DND-41 (cell line): ENCODE results near the gene PNPLA1.

ENCODE experiments used
- ATAC-seq: fragments of 200-7000 bp; cut with Tn5 transposase; 3 replicates; pipeline ENCODE4 v1.9.1; 2021; ENCODE audit warnings: low read depth; ENCODE audit not compliant: insufficient read depth
- DNase-seq: peaks from one replicate; pipeline ENCODE4 v3.0.0-alpha.2; 2020
- H2AFZ ChIP-seq: 2 replicates; pipeline ENCODE4 v1.6.0; 2012; ENCODE audit warnings: low read depth, low read length
- H3K27ac ChIP-seq: 2 replicates; pipeline ENCODE4 v1.5.1; 2012; ENCODE audit warnings: low read length, inconsistent platforms
- H3K27me3 ChIP-seq: fragments of 200-600 bp; sonication (generic); 2 replicates; pipeline ENCODE4 v1.6.0; 2012; ENCODE audit warnings: low read length, mild to moderate bottlenecking, inconsistent platforms; ENCODE audit not compliant: insufficient read depth, poor library complexity
- H3K36me3 ChIP-seq: 2 replicates; pipeline ENCODE4 v1.5.1; 2012; ENCODE audit warnings: low read length, inconsistent platforms; ENCODE audit not compliant: insufficient read depth
- H3K4me1 ChIP-seq: 2 replicates; pipeline ENCODE4 v1.5.1; 2012; ENCODE audit warnings: mild to moderate bottlenecking, low read length; ENCODE audit not compliant: insufficient read depth
- H3K4me2 ChIP-seq: 2 replicates; pipeline ENCODE4 v1.6.0; 2012; ENCODE audit warnings: mild to moderate bottlenecking, moderate library complexity, low read length, inconsistent platforms; ENCODE audit not compliant: insufficient read depth
- H3K4me3 ChIP-seq, 2 experiments: fragments of 200-600 bp in 1 of 2; shearing (Covaris generic) in 1 of 2; 2 replicates each; pipeline ENCODE4 v1.5.1; 2012 to 2016; ENCODE audit warnings: inconsistent platforms in 2 of 2, low read length in 2 of 2, mild to moderate bottlenecking in 2 of 2, low read depth in 1 of 2, moderate library complexity in 1 of 2
- H3K79me2 ChIP-seq: 2 replicates; pipeline ENCODE4 v1.6.0; 2012; ENCODE audit warnings: low read length, inconsistent platforms; ENCODE audit not compliant: insufficient read depth
- H3K9ac ChIP-seq: 2 replicates; pipeline ENCODE4 v1.6.0; 2012; ENCODE audit warnings: low read depth, mild to moderate bottlenecking, inconsistent platforms, low read length, moderate library complexity
- H3K9me3 ChIP-seq: 2 replicates; pipeline ENCODE4 v1.5.1; 2012; ENCODE audit warnings: low read length, moderate library complexity, mild to moderate bottlenecking, inconsistent platforms; ENCODE audit not compliant: insufficient read depth, severe bottlenecking
- H4K20me1 ChIP-seq: 2 replicates; pipeline ENCODE4 v1.6.0; 2012; ENCODE audit warnings: low read length; ENCODE audit not compliant: insufficient read depth
- EZH2 ChIP-seq: IDR thresholded peaks from 3 replicates; pipeline ENCODE4 v1.6.1; 2012; ENCODE audit warnings: borderline replicate concordance, low read depth, mild to moderate bottlenecking, moderate library complexity, low read length, inconsistent platforms; ENCODE audit not compliant: severe bottlenecking
- TF ChIP-seq, protein P1 (sequence below): IDR thresholded peaks from 2 replicates; pipeline ENCODE4 v1.5.1; 2012; ENCODE audit warnings: borderline replicate concordance, low read length, moderate library complexity, mild to moderate bottlenecking; ENCODE audit not compliant: poor library complexity, severe bottlenecking; ENCODE audit errors: extremely low read depth

The PNPLA1 gene

DNA sequence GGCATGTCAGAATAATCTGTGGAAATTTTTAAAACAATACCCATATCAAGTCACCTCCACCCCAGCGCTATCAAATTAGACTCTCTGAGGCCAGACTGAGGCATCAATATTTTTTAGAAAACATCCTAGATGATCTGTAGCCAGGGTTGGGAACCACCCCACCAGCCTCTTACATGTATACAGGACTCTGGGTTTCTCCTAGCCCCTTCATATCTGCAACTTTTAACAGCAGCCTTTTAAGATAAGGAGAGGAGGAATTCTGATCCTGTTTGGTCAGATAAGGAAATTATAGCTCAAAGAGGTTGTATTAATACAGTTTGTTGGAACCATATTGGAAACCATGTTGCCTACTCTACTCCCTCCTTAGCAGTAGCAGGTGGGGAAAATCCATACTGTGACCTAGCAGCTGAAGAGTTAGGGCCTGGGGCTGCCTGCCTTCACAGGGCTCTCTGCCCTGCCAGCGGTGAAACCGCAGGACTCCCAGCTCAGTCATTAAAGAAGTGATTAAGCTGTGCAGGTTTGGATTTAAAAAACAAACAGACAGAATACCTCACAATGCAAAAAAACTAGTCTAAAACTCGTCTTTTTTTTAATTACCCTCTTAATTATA, 43.3 kb upstream of the PNPLA1 start:
- ATAC-seq (no peak), DNase-seq (no peak)
- H3K9me3 ChIP-seq = no peaks in the 10 kb centered on the region
- H2AFZ ChIP-seq = no peak overlapping the region
- no peak overlapping the region for H3K27ac ChIP-seq
- 0 out of 2 replicates have a peak, but pooled peaks cover 3% of the 10 kb centered on the region for H4K20me1 ChIP-seq
- H3K79me2 ChIP-seq = no peaks in the 10 kb centered on the region
- no peaks in the 10 kb centered on the region for H3K4me1 ChIP-seq
- H3K4me3 ChIP-seq = no peak overlapping the region
- H3K27me3 ChIP-seq = no peaks in the 10 kb centered on the region
- H3K36me3 ChIP-seq = peaks cover 93% of the 10 kb centered on the region
- H3K9ac ChIP-seq = no peak overlapping the region
- H3K4me2 ChIP-seq = no peak overlapping the region
- TF ChIP-seq EZH2 = no peak
- TF ChIP-seq, protein P1, sequence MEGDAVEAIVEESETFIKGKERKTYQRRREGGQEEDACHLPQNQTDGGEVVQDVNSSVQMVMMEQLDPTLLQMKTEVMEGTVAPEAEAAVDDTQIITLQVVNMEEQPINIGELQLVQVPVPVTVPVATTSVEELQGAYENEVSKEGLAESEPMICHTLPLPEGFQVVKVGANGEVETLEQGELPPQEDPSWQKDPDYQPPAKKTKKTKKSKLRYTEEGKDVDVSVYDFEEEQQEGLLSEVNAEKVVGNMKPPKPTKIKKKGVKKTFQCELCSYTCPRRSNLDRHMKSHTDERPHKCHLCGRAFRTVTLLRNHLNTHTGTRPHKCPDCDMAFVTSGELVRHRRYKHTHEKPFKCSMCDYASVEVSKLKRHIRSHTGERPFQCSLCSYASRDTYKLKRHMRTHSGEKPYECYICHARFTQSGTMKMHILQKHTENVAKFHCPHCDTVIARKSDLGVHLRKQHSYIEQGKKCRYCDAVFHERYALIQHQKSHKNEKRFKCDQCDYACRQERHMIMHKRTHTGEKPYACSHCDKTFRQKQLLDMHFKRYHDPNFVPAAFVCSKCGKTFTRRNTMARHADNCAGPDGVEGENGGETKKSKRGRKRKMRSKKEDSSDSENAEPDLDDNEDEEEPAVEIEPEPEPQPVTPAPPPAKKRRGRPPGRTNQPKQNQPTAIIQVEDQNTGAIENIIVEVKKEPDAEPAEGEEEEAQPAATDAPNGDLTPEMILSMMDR = no peak

DNA sequence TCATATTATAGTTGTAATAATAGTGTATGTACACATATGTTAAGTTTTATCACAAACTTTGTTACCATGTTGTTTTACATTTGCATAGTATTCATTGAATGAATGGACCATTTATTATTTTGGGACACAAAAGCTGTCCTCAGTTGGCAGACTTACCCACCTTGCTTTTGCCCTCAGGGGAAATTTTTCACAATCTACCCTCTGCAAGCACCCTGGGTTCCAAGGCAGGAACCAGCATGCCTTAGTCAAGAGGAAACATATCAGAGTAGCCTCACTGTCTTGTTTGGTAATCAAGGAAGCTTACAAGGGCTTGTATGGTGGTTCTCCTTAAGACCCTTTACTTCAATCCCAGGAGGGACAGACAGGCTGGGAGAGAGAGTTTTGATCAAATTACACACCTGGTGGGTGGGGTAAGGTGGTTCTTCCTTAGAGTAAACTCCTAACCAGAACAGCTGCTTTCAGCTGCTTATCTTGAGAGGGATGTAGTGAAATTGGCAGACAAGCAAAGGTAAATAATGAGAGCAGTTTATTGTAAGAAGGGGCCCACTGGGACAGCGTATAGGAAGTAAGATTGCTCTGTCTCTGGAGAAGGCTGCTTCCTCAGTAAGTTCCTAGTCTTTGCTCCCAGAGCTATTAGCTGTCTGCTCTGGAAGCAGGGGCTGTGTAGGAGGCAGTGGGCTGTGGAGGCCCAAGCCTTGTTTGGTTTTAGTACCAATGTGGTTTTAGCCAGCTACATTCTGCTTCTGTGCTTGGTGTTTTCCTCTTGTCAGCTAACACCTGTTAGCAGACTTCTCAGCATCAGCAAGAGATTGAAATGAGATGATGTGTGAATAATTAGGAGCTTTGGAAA, 42.3 kb upstream of the PNPLA1 start:
- H3K27ac ChIP-seq = no peak overlapping the region
- peaks cover 93% of the 10 kb centered on the region for H3K36me3 ChIP-seq
- TF ChIP-seq, protein P1 = no peak
- no peak for TF ChIP-seq EZH2
- no peak overlapping the region for H3K4me2 ChIP-seq
- no peak overlapping the region for H3K4me3 ChIP-seq
- H3K27me3 ChIP-seq = no peaks in the 10 kb centered on the region
- no peak overlapping the region for H3K9ac ChIP-seq
- 0 out of 2 replicates have a peak, but pooled peaks cover 3% of the 10 kb centered on the region for H4K20me1 ChIP-seq
- H2AFZ ChIP-seq = no peak overlapping the region
- DNase-seq = no peak
- H3K4me1 ChIP-seq = no peaks in the 10 kb centered on the region
- H3K9me3 ChIP-seq = no peaks in the 10 kb centered on the region
- no peaks in the 10 kb centered on the region for H3K79me2 ChIP-seq
- no peak for ATAC-seq

DNA sequence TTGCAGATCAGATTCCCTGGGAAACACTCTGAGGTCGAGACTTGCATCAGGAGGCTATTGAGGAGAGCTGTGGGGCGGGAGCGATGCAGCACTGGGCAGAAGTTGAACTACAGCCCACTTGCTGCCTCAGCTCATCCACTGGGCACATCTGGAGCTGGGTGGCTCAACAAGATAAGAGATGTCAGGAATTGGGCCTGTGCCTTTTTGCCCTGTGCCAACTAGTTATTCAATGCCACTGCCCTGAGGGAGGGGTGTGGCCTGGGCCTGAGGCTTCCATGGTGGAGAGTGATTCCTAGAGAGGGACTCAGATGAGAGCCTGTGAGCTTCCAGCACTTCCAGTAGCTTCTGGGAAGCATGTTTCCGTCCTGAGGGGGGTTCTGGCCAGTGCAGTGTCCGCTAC, 40.6 kb upstream of the PNPLA1 start:
- no peaks in the 10 kb centered on the region for H3K9me3 ChIP-seq
- peaks cover 91% of the 10 kb centered on the region for H3K36me3 ChIP-seq
- peaks cover 7% of the 10 kb centered on the region; the same call in 1 of the 2 replicates for H4K20me1 ChIP-seq
- H3K4me3 ChIP-seq = no peak overlapping the region
- H3K4me1 ChIP-seq = no peaks in the 10 kb centered on the region
- no peak overlapping the region for H3K4me2 ChIP-seq
- no peak overlapping the region for H3K9ac ChIP-seq
- H2AFZ ChIP-seq = no peak overlapping the region
- no peaks in the 10 kb centered on the region for H3K27me3 ChIP-seq
- ATAC-seq = no peak
- DNase-seq = no peak
- no peaks in the 10 kb centered on the region for H3K79me2 ChIP-seq
- H3K27ac ChIP-seq = no peak overlapping the region
- no peak for TF ChIP-seq EZH2
- TF ChIP-seq, protein P1 = no peak
